GM18498 (cell line): ENCODE results near the gene INTS11.

Experiments
- ATAC-seq: cut with Tn5 transposase; IDR thresholded peaks from one replicate; pipeline ENCODE4 v1.9.1; 2021; ENCODE audit warnings: mild to moderate bottlenecking, moderate library complexity; ENCODE audit not compliant: unreplicated experiment

INTS11 gene

DNA sequence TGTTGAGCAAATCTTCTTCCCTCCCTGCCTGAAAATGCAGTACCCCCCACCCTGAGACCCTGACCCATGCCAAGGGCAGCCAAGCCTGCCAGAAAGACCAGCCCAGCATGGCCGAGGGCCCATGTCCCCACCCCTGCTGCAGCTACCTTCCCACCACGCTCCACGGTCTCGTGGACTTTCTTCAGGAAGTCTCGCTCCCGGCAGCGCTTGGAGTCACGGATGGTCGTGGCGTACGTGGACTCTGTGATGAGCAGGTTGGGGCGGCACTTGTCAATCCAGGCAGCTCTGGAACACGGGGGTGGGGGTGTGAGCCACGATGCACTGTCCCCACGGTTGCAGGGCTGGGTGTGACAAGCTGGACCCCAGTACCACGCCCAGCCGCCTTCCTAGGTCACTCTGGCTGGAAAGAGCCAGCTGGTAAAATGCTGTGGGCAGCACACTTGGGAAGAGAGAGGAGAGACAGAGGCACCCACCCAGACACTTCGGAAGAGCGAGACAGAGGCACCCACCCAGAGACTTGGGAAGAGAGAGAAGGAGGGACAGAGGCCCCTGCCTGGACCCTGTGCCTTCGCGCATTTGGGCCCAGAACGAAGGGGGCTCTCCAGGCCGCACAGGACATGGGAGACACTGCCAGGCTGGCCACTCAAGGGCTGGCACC lies 9.7 kb downstream of the INTS11 start:
- no peak for ATAC-seq

DNA sequence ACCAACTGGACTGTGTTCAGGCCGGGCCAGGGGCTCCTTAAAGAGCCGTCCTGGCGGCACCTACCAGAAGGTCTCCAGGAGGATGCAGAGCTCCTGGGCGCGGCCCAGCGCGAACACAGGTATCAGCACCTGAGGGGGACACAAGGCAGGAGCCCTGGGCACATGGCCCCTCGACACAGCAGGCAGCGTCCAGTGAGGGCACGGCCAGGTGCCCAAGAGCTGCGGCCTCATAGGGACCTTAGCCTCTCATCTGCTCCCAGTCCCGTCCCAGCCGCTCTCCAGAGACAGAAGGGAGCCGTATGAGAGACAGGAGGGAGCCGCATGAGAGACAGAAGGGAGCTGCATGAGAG lies 10.2 kb downstream of the INTS11 start:
- ATAC-seq, result no peak

DNA sequence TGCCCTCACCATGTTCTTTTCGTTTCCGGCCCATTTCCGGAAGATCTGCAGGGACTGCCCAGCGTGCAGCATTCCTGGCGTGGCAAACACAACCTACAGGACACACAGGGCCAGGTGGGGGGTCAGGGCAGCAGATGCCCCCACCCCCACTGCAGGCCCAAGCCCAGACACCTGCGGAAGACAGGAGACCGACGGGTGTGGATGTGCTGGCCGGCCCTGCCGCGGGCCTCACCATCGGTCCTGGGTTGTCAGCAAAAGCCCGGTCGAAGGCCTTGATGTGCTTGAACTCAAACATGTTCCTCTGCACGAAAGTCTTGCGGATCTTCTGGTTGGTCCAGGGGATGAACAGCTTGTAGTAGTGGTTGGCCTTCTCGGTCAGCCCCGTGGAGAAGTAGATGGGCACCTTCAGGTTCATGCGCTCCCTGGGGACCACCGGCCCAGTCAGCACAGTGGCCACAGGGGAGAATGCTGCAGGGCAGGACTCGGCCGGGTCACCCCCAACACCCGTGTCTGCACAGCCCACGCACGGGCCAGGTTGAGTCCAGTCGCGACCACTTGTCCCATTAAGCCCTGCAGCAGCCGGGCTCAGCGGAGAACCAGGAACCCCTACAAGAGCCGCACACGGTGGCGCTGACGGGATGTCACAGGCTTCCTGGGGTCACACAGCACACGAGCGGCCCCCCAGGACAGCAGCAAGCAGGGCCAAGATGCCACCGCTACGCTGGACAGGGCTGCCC lies 10.8 kb downstream of the INTS11 start:
- ATAC-seq, result no peak

DNA sequence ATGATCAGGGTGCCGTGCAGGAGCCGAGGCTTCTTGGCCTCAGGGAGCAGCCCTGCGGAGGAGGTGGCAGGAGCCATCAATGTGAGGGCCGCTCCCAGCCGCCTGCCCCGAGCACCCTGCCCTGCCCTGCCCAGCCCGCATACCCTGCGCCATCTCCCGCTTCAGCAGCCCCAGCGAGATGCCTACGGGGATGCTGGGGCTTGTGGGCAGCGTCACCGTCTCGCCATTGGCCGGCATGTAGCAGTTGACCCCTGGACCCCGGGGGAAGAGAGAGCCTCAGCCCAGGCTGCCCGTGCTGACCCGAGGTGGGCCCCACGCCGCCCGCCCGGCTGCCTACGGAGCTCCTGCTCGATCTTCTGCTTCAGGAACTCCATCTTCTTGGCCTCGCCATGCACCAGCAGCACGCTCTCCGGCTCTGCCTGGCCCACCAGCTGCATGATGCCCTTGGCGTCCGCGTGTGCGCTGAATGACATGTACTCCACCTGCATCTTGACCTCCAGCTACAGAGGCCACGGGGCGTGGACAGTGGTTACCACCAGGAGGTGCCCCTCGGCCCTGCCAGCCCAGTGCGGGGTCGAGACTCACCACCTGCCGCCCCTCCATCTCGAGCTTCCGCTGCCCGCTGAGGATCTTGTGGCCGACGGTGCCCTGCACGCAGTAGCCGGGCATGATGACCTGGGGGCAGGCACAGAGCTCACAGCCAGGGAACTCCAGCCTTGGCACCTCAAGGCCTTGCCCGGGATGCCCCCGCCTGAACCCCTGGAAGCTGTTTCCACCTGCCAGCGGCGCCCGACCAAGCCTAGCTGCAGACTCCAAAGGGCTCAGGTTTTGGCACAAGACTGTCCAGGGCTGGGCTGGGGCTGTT lies 11.8 kb downstream of the INTS11 start:
- ATAC-seq, result no peak

DNA sequence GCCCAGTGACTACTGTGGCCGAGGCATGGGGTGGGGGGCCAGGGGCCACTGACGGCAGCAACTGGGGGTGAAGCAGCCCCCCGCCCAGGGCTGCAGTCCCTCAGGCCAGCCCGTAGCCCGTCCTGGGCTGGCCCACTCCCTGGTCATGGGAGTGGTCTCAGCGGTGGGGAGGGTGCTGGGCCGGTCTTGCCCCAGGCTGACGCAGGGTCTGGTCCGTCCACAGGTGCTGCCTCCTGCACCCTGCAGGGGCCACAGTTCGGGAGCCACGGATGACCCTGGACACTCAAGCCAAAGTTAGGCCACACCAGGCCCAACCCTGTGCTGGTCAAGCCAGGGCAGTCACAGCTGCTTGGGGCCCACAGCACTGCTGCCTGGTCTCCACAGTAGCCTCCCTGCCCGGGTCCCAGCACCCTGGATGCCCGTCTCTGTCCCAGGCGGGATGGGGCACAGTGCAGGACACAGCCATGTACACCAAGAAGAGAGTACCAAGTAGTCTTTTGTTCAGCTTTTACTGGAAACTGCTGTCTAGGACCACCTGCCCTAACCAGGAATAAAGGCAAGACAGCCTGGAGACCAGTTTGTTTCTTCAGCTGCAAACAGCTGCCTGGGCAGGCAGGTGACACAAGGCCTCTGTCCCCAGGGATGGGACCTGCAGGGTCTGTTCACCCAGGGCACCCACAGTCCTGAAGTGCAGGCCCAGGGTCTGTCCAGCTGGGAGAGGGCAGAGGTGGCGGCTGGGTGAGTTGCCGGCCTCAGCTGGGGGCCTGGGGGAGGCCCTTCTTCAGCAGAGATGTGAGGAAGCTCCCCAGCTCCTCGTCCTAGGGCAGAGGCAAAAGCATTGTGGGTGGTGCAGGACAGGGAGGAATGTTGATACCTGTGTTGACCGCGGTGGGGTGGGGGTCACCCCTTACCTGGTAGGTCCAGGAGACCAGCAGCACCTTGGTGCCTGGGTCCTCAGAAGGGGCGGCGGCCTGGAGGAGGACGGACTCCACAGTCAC lies 13.1 kb downstream of the INTS11 start:
- ATAC-seq, result no peak

DNA sequence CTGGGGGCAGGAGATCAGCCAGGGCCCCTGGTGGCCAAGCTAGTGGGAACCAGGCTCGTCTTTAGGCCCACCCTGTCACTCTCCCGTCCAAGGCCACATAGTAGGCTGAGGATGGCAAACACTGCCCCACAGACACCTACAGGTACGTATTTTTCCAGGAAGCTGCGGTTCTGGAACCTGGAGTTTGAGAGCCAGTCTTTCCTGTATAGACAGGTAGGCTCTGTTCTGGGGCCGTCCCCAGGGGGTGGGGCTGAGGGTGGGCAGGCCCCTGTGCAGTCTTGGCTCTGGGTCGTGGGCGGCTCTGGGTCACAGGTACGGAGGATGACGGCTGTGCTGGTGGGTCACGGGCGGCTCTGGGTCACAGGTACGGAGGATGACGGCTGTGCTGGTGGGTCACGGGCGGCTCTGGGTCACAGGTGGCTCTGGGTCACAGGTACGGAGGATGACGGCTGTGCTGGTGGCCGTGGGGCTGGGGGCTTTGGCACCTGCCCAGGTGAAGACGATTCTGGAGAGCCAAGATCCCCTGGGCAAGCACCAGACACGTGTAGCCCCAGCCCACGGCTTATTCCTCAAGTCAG lies 13.9 kb downstream of the INTS11 start:
- ATAC-seq, result no peak

DNA sequence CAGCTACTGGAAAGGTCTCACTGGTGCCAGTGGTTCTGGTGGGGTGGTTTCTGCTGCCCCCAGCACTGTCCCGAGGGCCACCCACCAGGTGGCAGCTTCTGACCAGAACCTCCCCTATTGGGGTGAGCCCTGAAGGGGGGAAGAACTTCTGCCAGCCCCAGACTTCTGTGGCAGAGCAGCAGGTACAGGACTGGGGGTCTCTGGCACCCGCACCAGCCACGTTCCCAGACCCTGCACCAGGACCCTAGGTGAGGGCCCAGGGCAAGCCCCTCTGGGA lies 14.4 kb downstream of the INTS11 start:
- no peak for ATAC-seq

DNA sequence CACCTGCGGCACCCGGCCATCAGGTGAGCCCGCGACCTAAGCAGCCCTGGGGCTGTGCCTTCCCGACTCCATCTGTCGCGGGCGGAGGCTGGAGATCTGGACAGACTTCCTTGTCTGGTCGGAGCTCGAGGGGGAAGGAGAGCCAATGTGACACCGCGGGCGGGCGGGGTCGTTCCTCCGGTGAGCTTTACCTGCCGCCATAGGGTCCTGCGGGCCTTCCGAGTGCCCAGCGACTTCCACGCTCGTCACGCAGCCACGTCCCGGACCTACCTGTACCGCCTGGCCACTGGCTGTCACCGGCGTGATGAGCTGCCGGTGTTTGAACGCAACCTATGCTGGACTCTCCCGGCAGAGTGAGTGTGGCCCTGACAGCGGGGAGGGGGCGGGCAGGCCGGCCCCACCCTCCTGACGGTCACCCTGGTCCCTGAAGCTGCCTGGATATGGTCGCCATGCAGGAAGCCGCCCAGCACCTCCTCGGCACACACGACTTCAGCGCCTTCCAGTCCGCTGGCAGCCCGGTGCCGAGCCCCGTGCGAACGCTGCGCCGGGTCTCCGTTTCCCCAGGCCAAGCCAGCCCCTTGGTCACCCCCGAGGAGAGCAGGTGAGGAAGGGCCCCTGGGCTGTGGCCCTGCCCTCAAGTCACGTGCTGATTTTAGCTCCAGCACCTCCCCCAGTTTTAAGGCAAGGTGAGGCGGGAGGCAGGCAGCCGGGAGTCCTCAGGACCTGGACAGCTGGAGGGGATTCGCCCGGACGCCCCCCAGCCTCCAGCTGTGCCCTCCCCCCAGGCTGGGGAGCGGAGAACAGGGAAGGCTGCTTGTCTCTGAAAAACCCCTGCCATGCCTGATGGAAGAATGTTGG lies 15.0 kb downstream of the INTS11 start:
- ATAC-seq, result no peak

DNA sequence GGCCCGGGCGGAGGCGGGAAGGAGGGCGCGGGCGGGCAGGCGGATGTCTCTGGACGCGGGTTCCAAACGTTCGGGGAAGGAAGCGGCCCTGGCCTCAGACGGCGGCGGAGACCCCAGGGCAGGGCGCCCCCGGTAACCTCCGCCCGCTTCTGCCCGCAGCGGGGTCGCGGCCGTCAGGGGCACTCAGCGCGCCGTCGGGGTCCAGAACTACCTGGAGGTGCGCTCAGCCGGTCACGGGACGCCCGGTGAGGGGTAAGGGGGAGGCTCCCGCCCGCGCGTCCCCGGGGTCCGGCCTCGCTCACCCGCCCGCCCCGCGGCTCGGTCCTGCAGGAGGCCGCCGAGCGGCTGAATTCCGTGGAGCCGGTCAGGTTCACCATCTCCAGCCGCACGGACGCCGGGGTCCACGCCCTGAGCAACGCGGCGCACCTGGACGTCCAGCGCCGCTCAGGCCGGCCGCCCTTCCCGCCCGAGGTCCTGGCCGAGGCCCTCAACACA lies 15.7 kb downstream of the INTS11 start:
- no peak for ATAC-seq

DNA sequence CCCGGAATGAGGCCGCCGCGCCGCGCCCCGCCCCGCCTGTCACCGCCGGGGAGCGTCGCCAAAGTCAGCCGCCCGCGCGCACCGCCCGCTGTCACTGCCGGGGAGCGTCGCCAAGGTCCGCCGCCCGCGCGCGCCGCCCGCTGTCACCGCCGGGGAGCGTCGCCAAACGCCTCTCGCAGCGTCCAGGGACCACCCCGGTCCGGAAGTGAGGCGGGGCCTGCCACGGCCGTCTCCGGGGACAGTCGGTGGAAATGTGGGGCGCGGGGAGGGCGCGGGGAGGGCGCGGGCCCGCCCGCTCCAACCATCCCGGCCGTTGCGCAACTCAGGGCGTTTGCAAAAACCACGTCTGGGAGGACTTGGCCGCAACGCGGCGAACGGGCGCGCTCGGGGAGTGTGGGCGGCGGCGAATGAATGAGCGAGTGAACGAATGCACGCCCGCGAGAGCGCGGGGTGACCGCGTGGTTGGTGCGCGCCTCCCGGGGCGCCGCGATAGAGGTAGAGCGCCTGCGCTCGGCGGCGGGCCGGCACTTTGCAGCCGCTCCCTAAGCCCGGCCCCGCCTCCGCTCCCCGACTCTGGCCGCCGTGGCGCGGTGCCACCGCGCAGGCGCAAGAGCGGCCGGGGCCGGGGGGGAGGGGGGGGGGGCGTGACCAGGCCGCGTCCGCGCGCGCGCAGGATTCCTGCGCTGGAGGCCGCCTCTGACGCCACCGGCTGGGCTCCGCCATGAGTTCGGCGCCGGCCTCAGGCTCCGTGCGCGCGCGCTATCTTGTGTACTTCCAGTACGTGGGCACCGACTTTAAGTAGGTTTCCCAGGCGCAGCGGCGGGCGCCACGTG lies 16.3 kb downstream of the INTS11 start, which contains the start of the genes ACAP3 and PUSL1:
Gene ACAP3 (minus strand): TSS at position 8 of the 833 bp plus-strand sequence. CDS start 115 bp downstream, outside the sequence.
Gene PUSL1 (plus strand): TSS at position 675 of the 833 bp plus-strand sequence. CDS start 47 bp downstream, at position 722.
- ATAC-seq, result peak; percentile 65

DNA sequence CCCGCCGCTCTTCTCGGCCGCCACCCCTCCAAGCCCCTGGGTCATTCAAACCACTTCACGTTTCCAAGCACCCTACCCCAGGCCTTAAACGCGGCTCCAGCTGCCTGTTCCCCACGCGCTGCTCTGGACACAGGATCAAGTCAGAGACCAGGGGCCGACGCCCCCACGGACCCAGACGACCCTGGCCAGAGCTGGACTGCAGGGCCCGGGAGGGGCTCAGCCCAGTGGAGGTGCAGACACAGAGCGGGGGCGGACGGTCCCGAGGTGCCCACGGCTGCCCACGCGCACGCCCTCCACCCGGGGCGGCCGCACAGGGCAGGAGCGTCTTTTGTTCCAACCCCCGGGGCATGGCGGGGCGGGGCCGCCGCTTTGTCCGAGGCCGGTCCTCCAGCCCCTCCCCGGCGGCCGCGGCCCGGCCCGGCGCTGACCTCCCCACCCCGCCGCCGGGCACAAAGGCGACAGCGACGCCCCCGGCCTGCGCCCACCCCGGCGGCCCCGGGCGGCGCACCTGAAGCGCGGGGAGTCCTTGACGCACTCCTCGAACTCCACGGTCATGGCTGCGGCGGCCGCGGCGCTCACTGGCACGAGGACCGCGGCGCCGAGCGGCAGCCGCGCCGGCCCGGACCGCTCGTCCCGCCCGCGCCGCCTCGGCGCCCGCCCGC lies 17.1 kb downstream of the INTS11 start:
- ATAC-seq, result peak; percentile 13

DNA sequence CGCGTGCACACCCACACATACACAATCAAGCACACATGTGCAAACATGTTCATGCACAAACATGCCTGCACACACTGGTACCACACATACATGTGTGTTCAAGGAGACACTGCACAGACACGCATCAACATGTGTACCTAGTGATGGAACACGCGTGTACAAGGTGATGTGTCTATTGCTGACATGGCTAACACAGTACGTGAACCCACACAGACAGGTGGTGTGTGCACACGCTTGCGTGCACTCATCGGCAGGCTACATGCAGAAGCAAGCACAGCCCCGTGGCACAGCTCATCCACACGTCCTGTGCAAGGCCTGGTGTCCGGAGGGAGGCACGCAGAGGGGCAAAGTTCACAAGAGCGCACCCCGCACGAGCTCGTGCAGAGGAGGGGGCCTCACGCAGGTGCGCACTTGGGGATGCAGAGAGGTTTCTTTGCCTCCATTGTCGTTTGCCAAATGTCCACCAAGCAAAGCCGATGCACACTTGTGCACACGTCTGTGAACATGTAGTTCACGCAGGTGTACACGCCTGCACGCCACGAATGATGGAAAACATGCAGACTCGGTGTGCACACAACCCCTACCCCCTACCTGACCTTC lies 17.7 kb downstream of the INTS11 start:
- no peak for ATAC-seq

DNA sequence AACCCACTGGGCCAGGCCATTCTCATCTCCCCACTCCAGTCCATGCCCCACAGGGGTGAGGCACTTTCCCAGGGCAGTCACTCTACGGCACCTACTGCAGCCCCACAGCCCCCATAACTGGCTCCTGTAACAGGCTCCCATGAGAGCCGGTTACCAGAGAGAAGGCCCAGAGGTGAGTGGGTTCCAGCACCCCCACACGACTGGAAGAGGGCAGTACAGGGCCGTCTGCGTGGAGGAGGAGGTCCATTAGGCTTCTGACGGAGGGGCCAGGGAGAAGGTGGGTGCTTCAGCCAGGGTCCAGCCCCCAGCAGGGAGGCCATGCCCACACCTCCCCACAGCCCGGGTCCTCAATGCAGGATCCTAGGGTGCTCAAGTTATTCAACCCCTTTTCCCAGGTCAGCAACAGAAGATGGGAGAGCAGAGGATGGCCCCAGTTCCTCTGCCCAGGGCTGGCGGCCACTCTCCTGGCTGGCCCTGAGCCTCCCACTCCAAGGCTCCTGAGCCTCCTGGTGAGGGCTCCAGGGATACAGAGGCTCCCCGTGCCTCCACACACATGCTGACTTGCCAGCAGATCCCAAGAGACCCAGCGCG lies 18.3 kb downstream of the INTS11 start:
- no peak for ATAC-seq

DNA sequence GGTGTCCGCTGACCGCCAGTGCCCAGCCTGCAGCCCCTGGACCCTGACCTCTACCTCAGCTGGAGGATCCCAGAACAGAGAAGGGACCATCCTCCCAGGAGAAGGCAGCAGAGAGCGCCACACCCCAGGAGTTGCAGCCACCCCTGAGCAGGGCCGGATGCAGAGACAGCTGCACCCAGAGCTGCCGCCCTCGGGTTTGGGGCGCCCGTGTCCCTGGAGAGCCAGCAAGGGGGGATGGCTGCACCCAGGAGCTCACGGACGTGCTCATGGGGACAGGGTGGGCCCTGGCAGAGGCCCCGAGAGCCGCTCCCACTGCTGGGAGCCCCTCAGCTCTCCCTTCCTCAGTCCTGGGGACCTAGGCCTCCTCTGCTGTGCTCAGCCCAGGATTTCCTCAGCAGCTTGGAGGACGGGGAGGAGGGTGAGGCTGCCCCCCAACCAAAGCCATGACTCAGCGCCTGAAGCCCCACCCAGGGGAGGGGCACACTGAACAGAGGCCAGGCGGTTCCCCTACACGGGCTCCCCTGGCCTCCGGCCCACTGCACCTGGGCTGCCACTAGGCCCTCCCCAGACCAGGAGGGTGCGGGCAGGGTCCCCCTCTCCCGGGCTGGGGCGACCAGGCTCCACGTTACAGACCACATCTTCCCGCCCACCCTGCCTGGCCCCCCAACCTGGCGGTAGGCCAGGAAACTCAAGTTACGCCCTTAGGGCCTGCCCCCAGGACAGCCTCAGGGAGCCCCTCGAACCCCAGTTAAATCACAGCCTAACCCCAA lies 19.0 kb downstream of the INTS11 start:
- ATAC-seq, result no peak

DNA sequence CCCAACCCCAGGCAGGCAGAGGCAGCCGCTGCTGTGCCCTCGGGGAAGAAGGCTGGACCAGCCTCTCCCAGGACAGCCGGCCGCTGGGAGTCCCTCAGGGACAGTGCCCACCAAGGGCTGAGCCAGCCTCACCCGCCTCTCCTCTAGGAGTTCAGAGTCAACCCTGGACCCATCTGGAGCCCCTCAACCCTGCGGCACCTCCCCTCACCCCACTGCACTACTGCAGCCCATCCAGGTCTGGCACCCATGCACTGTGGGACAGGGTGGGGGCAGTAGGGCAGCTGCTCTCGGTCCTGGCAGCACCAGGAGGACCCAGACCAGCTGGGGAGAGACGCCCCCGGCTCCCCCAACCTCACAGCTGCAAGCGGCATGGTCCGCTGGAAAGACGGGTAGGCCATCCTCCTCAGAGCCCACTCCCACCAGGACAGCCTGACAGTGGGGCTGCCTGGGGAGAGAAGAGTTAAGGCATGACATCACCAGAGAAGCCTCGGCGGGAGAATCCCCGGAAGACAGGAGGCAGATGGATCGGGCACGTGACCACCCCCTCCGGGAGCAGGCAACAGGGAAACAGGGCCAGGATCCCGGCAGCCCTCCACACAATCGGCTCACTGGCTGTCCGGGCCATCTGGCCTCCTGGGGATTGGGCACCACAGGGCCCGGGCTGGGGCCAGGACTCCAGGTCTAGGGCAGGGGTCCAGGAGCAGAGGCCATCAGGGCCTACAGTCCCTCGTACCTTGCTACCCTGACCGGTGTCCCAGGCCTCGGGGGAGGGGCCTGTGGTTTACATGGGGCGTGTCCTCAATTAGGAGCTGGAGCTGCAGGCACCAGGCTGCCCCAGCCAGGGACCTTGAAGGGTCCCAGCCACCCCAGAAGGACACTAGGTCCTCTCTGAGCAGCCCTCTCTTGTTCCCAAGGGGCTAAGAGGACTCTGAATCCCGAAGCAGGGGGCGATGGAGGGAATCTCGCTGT lies 19.8 kb downstream of the INTS11 start:
- no peak for ATAC-seq
